WI38 (cell line): ENCODE results near the gene TCAF1.

Experiments
- H3K4me3 ChIP-seq: 2 replicates; pipeline ENCODE4 v1.5.1; 2011; ENCODE audit warnings: low read depth, mild to moderate bottlenecking, control low read depth, low read length
- TF ChIP-seq, protein P1 (sequence below): IDR thresholded peaks from 2 replicates; pipeline ENCODE4 v1.5.1; 2012; ENCODE audit warnings: low read depth, mild to moderate bottlenecking, control low read depth, low read length

The TCAF1 gene

DNA sequence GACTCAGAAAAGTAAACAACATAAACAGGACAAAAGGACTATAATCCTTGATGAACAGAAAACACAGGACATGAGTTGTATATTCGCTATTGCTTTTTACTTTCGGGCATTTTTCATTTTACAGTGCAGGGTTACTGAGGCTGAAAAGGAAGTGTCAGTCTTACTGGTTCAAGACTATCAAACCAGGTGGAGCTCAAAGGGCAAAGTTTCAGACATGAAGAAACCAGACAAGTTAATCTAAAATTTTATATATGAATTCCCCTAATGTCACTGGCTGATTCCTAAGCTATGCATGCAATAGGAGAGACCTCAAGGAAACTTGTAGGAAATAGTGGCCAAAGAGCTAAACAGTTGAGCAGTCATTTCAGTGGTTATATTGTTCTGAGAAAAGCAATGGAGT is 11.4 kb downstream of the TCAF1 start:
- TF ChIP-seq, protein P1, sequence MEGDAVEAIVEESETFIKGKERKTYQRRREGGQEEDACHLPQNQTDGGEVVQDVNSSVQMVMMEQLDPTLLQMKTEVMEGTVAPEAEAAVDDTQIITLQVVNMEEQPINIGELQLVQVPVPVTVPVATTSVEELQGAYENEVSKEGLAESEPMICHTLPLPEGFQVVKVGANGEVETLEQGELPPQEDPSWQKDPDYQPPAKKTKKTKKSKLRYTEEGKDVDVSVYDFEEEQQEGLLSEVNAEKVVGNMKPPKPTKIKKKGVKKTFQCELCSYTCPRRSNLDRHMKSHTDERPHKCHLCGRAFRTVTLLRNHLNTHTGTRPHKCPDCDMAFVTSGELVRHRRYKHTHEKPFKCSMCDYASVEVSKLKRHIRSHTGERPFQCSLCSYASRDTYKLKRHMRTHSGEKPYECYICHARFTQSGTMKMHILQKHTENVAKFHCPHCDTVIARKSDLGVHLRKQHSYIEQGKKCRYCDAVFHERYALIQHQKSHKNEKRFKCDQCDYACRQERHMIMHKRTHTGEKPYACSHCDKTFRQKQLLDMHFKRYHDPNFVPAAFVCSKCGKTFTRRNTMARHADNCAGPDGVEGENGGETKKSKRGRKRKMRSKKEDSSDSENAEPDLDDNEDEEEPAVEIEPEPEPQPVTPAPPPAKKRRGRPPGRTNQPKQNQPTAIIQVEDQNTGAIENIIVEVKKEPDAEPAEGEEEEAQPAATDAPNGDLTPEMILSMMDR: no peak
- H3K4me3 ChIP-seq: no peak overlapping the region

DNA sequence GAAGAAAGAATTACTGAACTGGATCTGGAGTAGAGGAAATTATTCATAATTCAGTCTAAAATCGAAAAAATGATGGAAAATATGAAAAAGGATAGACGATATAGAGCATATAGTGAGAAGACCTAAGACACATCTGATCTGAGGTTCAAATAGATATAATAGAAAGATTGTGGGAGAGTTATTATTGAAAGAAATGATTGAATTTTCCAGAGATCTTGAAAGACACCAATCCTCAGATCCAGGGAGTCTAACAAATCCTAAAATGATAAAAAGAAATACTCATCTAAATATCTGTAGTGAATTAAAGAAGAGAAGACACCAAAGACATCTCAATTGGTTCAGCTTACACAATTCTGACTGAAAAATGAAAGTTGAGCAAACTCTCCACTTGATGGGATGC is 12.9 kb downstream of the TCAF1 start:
- no peak overlapping the region for H3K4me3 ChIP-seq
- TF ChIP-seq, protein P1: no peak

DNA sequence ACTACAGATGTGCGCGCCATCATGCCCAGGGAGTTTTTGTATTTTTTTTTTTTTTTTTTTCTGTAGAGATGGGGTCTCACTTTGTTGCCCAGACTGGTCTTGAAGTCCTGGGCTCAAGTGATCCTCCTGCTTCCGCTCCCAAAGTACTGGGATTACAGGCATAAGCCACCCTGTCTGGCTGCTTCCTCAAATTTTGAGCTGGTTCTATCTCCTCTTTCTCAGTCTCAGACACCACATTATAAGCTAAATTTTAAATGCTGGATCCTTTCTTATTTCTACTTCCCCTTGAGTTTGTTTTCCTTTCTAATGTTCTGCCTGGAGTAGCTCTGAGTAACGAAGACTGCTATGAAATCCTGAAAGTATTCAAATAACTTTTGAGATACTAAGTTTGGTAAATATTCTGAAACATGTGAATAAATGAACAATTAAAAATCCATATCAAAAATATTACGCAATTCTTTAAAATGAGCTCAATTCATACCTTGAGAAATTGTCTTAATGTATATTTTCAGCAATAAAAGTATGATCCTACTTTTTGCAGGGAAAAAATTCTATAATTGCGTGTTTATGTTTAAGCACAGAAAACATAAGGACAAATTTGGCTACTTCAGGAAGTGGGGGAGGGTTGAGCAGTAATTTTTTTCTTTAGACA is 15.0 kb downstream of the TCAF1 start:
- H3K4me3 ChIP-seq: no peak overlapping the region
- TF ChIP-seq, protein P1: no peak

DNA sequence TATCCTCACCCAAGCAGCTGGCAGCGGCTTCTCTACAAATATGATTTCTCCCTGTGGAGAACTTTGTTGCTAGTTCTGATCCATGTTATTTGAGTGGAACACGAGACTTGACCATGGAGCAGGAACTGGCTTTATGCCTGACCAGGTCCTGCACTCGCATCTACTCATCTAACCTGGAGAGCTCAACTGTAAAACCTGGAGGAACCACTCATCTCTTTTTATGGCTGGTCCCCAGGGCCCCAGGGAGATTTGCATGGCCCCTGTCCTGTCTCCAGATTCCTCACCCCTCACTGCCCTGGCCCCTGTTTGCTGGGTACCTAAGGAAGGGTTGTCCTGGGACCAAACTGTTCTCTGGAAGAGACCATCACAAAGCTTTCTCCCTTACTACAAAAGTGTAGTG is 16.0 kb downstream of the TCAF1 start:
- TF ChIP-seq, protein P1: no peak
- no peak overlapping the region for H3K4me3 ChIP-seq

DNA sequence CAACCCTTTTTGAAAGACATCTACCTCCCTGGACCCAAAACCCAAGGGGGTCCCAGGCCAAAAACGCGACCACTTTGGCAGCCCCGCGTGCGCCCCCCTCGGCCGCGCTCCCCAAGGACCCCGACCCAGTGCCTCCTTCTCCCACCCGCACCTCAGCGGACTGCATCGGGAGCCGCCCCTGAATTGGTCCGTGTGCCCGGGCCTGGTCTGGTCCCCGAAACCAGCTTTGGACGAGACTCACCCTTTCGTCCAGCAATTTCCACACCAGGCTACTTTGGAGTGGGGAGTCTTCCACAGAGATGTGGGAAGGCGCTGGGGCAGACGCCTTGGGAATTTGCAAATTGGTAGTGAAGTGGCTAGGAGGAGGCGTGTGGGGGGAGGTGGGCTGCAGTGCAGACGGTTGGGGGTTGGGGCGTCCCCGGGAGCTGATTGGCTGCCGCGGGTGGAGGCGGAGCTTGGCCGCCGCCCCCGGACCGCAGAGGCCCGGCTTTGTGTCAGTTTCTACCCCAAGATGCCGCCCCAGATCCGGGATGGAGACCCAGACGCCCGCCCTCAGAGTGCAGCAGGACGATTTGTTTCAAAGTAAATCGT is 16.9 kb downstream of the TCAF1 start:
- TF ChIP-seq, protein P1: no peak
- H3K4me3 ChIP-seq: peak overlapping the region; percentile 69

DNA sequence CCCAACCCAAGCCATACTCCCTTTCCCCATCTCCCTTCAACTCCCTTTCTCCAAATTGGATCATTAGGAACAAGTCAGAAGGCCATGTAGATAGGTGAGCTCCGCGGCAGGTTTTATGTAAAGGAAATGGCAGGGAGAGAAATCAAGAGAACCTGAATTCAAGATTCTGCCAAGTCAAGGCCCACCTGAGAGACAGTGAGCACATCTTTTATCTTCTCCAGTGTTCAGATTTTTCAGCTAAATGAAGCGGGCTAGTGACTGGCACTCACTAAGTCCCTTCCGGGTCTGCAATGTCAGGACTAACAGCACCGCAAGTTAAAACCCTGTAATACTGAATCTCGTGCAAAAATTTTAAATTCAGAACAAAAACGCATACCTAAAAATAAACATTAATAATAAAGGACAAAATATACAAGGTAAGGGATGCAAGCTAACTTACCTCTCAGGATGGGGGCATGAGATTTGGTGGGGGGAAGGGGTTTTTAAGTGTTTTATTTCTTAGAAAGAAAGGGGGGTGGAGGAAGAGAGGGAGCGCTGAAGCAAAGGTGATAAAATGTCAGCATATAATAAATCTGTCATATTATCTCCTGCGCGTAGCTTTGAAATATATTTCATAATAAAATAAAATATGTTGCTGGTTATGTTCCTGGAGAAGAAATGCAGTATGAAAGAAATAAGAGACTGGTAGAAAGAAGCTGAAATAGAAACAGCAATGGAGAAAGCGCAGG is 17.6 kb downstream of the TCAF1 start:
- H3K4me3 ChIP-seq: peak overlapping the region; percentile 69
- TF ChIP-seq, protein P1: no peak

DNA sequence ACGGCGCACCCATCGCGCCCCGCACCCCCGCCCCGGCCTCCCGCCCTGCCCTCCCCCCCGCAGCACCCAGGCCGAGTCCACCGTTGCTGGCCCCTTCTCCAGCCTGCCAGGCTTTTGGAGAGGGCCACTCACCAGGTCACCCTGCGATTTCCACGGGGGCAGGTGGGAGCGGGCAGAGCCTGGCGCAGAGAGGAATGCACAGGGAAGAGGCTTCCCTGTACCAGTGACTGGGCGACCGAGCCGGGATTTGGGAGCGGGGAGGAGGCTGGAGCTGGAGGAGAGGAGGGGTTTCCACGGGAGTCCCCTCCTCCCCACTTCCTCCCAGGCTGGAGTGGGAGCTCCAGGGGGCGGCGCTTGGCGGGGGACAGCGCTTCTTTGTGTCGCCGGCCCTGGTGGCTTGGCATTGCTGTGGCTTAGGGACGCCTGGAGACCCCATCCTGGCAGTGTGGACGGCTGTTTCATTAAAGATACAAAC is 19.3 kb downstream of the TCAF1 start:
- peak overlapping the region; percentile 66 for H3K4me3 ChIP-seq
- TF ChIP-seq, protein P1: no peak
